Peyer's patch (tissue), 4 donors: ENCODE results near the gene FRMD4A. TPM values are rescaled to one million over a fixed set of nuclear protein-coding genes. Genes with fewer than 3 reads are reported as not detected.

Source experiments
- DNase-seq, 3 donors: peaks; one replicate each; pipeline ENCODE4 v3.0.0-alpha.2; 2017 to 2019
- H3K27ac ChIP-seq, 4 donors: fragments of 200-600 bp; sonication (generic); one replicate each; pipeline ENCODE4 v1.5.1; 2016 to 2019
- H3K27me3 ChIP-seq, 2 donors: fragments of 200-600 bp; sonication (generic); one replicate each; pipeline ENCODE4 v1.5.1; 2019
- H3K36me3 ChIP-seq, 3 donors: fragments of 200-600 bp; sonication (generic); one replicate each; pipeline ENCODE4 v1.5.1; 2016 to 2019
- H3K4me1 ChIP-seq, 4 donors: fragments of 200-600 bp; sonication (generic); one replicate each; pipeline ENCODE4 v1.5.1; 2016 to 2019
- H3K4me3 ChIP-seq, 4 donors: fragments of 200-600 bp; sonication (generic); 1 replicate in 3 of 4; 2 replicates in 1 of 4; pipeline ENCODE4 v1.5.1; 2016 to 2019; ENCODE audit warnings: mild to moderate bottlenecking in 1 of 4
- H3K9me3 ChIP-seq, 4 donors: fragments of 200-600 bp; sonication (generic); one replicate each; pipeline ENCODE4 v1.5.1; 2016 to 2019; ENCODE audit warnings: mild to moderate bottlenecking in 1 of 4
- CTCF ChIP-seq, 6 experiments: fragments of 450-650 bp in 4 of 6; fragments of 200-600 bp in 2 of 6; sonication (generic) in 1 of 6; IDR thresholded peaks; one replicate each; pipeline ENCODE4 v1.5.1; 2017 to 2019; ENCODE audit warnings: antibody characterized with exemption in 6 of 6, mild to moderate bottlenecking in 3 of 6, moderate library complexity in 1 of 6
- POLR2A ChIP-seq, 2 donors: fragments of 450-650 bp; IDR thresholded peaks; one replicate each; pipeline ENCODE4 v1.5.1; 2017; ENCODE audit warnings: antibody characterized with exemption in 2 of 2, mild to moderate bottlenecking in 2 of 2, moderate library complexity in 2 of 2
- total RNA-seq, 4 donors: library from RNA; depleted of rRNA; stranded (reverse); fragments of >200 nt; gene quantifications; one replicate each; pipeline ENCODE4 v1.1.0, GENCODE V29; 2016

Gene FRMD4A
- total RNA-seq, 4 donors from 2014 or later = 3.0 to 47.9 (median 5.9) TPM

GRCh38 chr10:13848520-13849445 lies 481.9 kb downstream of the FRMD4A start:
- Histone ChIP-seq H3K4me1 (peaks cover 0 to 11% (median 0%) of the 10 kb centered on the region in 4 donors), H3K4me3 (no peak overlapping the region), H3K27ac (no peak overlapping the region), H3K27me3 (no peaks in the 10 kb centered on the region), H3K36me3 (no peaks in the 10 kb centered on the region), H3K9me3 (no peaks in the 10 kb centered on the region)
- TF ChIP-seq CTCF (IDR thresholded peaks at IDR 0.05) = no peak
- TF ChIP-seq POLR2A (IDR thresholded peaks at IDR 0.05) = no peak
- no peak for DNase-seq

GRCh38 chr10:13847201-13847631 lies 483.5 kb downstream of the FRMD4A start:
- no peak for DNase-seq
- Histone ChIP-seq H3K36me3 (no peaks in the 10 kb centered on the region), H3K27ac (no peak overlapping the region), H3K4me1 (peaks cover 0 to 11% (median 0%) of the 10 kb centered on the region in 4 donors), H3K9me3 (no peaks in the 10 kb centered on the region), H3K27me3 (no peaks in the 10 kb centered on the region), H3K4me3 (no peak overlapping the region)
- TF ChIP-seq POLR2A (IDR thresholded peaks at IDR 0.05) (no peak), CTCF (IDR thresholded peaks at IDR 0.05) (no peak)

- Histone ChIP-seq H3K4me1 (peaks cover 0 to 11% (median 0%) of the 10 kb centered on the region in 4 donors), H3K27ac (no peak overlapping the region), H3K9me3 (peaks cover 0 to 6% (median 0%) of the 10 kb centered on the region in 4 donors), H3K36me3 (no peaks in the 10 kb centered on the region), H3K4me3 (no peak overlapping the region), H3K27me3 (no peaks in the 10 kb centered on the region)
- DNase-seq = no peak
- TF ChIP-seq POLR2A (IDR thresholded peaks at IDR 0.05) (no peak), CTCF (IDR thresholded peaks at IDR 0.05) (no peak)
Measured at GRCh38 chr10:13845897-13846296, 484.8 kb downstream of the FRMD4A start.

- H3K36me3 ChIP-seq = no peaks in the 10 kb centered on the region
- peaks cover 0 to 6% (median 0%) of the 10 kb centered on the region in 4 donors for H3K9me3 ChIP-seq
- no peaks in the 10 kb centered on the region for H3K27me3 ChIP-seq
- peaks cover 0 to 11% (median 0%) of the 10 kb centered on the region in 4 donors for H3K4me1 ChIP-seq
- no peak overlapping the region for H3K27ac ChIP-seq
- TF ChIP-seq CTCF (IDR thresholded peaks at IDR 0.05) (no peak), POLR2A (IDR thresholded peaks at IDR 0.05) (no peak)
- H3K4me3 ChIP-seq = no peak overlapping the region
- no peak for DNase-seq
Measured at GRCh38 chr10:13844651-13845050, 486.1 kb downstream of the FRMD4A start.

GRCh38 chr10:13842117-13842516 lies 488.6 kb downstream of the FRMD4A start:
- Histone ChIP-seq H3K4me3 (no peak overlapping the region), H3K36me3 (no peaks in the 10 kb centered on the region), H3K27me3 (no peaks in the 10 kb centered on the region), H3K27ac (no peak overlapping the region), H3K9me3 (peaks cover 0 to 6% (median 0%) of the 10 kb centered on the region in 4 donors), H3K4me1 (peaks cover 0 to 11% (median 0%) of the 10 kb centered on the region in 4 donors)
- TF ChIP-seq CTCF (IDR thresholded peaks at IDR 0.05) (no peak), POLR2A (IDR thresholded peaks at IDR 0.05) (no peak)
- no peak for DNase-seq
